Ovary (tissue), 9 donors: ENCODE measurements around the gene EPHA10. TPM values are rescaled to one million over a fixed set of nuclear protein-coding genes. Genes with fewer than 3 reads are reported as not detected.

Experiments
- DNase-seq, 5 donors: peaks; one replicate each; pipeline ENCODE4 v3.0.0-alpha.2; 2019 to 2020
- H3K27ac ChIP-seq, 2 donors: fragments of 200-600 bp; one replicate each; pipeline versions ENCODE4 v1.5.1 to v1.8.0; 2019 to 2022
- H3K27me3 ChIP-seq: fragments of 200-600 bp; one replicate; pipeline ENCODE4 v1.8.0; 2022
- H3K36me3 ChIP-seq: fragments of 200-600 bp; sonication (generic); one replicate; pipeline ENCODE4 v1.5.1; 2019
- H3K4me1 ChIP-seq: one replicate; pipeline ENCODE4 v1.8.1; 2013; ENCODE audit warnings: mild to moderate bottlenecking, moderate library complexity; ENCODE audit not compliant: insufficient read depth
- H3K4me3 ChIP-seq: fragments of 200-600 bp; sonication (generic); one replicate; pipeline ENCODE4 v1.5.1; 2017
- H3K9me3 ChIP-seq, 2 donors: fragments of 200-600 bp in 1 of 2; sonication (generic) in 1 of 2; one replicate each; pipeline versions ENCODE4 v1.5.1 to v1.8.1; 2013 to 2019; ENCODE audit warnings: mild to moderate bottlenecking in 1 of 2, moderate library complexity in 1 of 2
- EP300 ChIP-seq: sonication (generic); formaldehyde crosslinking; IDR thresholded peaks from one replicate; pipeline ENCODE4 v1.6.1; 2017; ENCODE audit warnings: antibody characterized with exemption
- POLR2A ChIP-seq: fragments of 450-650 bp; IDR thresholded peaks from one replicate; pipeline ENCODE4 v1.6.1; 2017; ENCODE audit warnings: antibody characterized with exemption, mild to moderate bottlenecking, moderate library complexity
- WGBS, 3 donors: extraction: QIAGEN DNeasy Blood & Tissue Kit in 1 of 3; methylation state at CpG; one replicate each; pipeline versions ENCODE4 v1.1.5 to v1.1.7; 2013 to 2017; 5-methylcytosine and 5-hydroxymethylcytosine counted together
- intact Hi-C, 4 donors: fragments of 100-400 bp; cut with DNase I; formaldehyde crosslinking; loops; one replicate each; pipeline versions ENCODE4 v1.11.0 to v1.15.1; 2022 to 2023
- polyA plus RNA-seq, 2 donors: library from polyadenylated mRNA; stranded (reverse); fragments of 200-250 nt in 1 of 2; fragments of 350-450 nt in 1 of 2; fragmentation: Illumina TruSeq in 1 of 2; extraction: RNeasy Lipid Tissue Mini Kit (QIAGEN cat#74804) in 1 of 2; gene quantifications; one replicate each; pipeline ENCODE4 v1.2.3, GENCODE V29; 2013 to 2014
- total RNA-seq, 7 donors: library from RNA; depleted of rRNA in 2 of 7; stranded (reverse); fragments of >200 nt in 2 of 7; fragmentation: NEBNext Ultra II Directional in 3 of 7; extraction: Animal tissue kit (Norgen Biotek cat#: 25700) in 3 of 7; gene quantifications; one replicate each; pipeline versions ENCODE4 v1.1.0 to v1.2.4, GENCODE V29; 2016 to 2023
- TF ChIP-seq, protein P1 (sequence below), 3 donors: fragments of 450-650 bp in 2 of 3; fragments of 200-600 bp in 1 of 3; IDR thresholded peaks; one replicate each; pipeline versions ENCODE4 v1.5.1 to v1.8.0; 2016 to 2022; ENCODE audit warnings: antibody characterized with exemption in 3 of 3, mild to moderate bottlenecking in 1 of 3
- donor health status: DM: no; HTN: no; CAD: no; lungs with moderate emphysema.
- donor health status: DM: no; HTN: no; CAD: no.
- donor health status: Bipolar disorder and iron deficiency.
- donor health status: DM: yes; HTN: yes; CAD: no.
- donor health status: DM: no; HTN: no; CAD: no.
- donor health status: DM: yes; HTN: yes; CAD: no.

Gene EPHA10
- total and polyA plus RNA-seq, 9 donors = 0.02 to 0.69 (median 0.30) TPM; not detected in 3

- H3K9me3 ChIP-seq = no peaks in the 10 kb centered on the region
- intact Hi-C loops = no loop called here
- H3K27me3 ChIP-seq = no peaks in the 10 kb centered on the region
- no peak overlapping the region for H3K4me3 ChIP-seq
- H3K27ac ChIP-seq = no peak overlapping the region
- H3K4me1 ChIP-seq = no peaks in the 10 kb centered on the region
- H3K36me3 ChIP-seq = no peaks in the 10 kb centered on the region
- 54 to 69% (median 61%) methylated on average over 4 of the region's 4 CpGs for WGBS, 3 donors
- no peak for DNase-seq
- TF ChIP-seq, protein P1, sequence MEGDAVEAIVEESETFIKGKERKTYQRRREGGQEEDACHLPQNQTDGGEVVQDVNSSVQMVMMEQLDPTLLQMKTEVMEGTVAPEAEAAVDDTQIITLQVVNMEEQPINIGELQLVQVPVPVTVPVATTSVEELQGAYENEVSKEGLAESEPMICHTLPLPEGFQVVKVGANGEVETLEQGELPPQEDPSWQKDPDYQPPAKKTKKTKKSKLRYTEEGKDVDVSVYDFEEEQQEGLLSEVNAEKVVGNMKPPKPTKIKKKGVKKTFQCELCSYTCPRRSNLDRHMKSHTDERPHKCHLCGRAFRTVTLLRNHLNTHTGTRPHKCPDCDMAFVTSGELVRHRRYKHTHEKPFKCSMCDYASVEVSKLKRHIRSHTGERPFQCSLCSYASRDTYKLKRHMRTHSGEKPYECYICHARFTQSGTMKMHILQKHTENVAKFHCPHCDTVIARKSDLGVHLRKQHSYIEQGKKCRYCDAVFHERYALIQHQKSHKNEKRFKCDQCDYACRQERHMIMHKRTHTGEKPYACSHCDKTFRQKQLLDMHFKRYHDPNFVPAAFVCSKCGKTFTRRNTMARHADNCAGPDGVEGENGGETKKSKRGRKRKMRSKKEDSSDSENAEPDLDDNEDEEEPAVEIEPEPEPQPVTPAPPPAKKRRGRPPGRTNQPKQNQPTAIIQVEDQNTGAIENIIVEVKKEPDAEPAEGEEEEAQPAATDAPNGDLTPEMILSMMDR (IDR thresholded peaks at IDR 0.05) = no peak
- TF ChIP-seq POLR2A = no peak
- TF ChIP-seq EP300 = no peak
These were observed 8.9 kb downstream of the EPHA10 start for GRCh38 chr1:37755951-37756560.

DNA sequence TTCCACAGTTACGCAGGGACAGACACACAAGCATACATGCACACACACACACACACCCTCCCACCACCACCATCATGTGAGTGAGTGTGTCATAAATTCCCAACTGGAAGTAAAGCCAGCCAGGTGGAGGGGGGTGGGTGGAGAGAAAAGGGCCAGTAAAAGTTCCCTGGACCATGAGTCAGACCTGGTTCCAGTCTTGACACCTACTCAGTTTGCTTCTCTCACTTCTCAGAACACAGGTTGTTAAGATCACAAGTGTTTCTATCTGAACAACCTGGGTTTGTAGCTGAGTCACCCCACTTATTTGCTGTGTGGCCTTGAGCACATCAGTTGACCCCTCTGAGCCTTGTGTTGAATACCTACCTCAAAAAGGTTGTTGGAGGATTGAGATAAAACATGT is 9.6 kb downstream of the EPHA10 start:
- DNase-seq = no peak
- intact Hi-C loops = no loop called here
- no peak for TF ChIP-seq EP300
- TF ChIP-seq, protein P1 (IDR thresholded peaks at IDR 0.05) = no peak
- TF ChIP-seq POLR2A = no peak
- no peaks in the 10 kb centered on the region for H3K4me1 ChIP-seq
- WGBS, 3 donors = 5 to 48% (median 41%) methylated on average over 1 of the region's 1 CpG
- H3K4me3 ChIP-seq = no peak overlapping the region
- no peak overlapping the region for H3K27ac ChIP-seq
- H3K27me3 ChIP-seq = no peaks in the 10 kb centered on the region
- H3K9me3 ChIP-seq = no peaks in the 10 kb centered on the region
- H3K36me3 ChIP-seq = no peaks in the 10 kb centered on the region

- Histone ChIP-seq H3K27me3 (no peaks in the 10 kb centered on the region), H3K4me1 (no peaks in the 10 kb centered on the region), H3K9me3 (no peaks in the 10 kb centered on the region), H3K27ac (no peak overlapping the region), H3K36me3 (no peaks in the 10 kb centered on the region), H3K4me3 (no peak overlapping the region)
- TF ChIP-seq EP300 = no peak
- TF ChIP-seq, protein P1 (IDR thresholded peaks at IDR 0.05) = no peak
- TF ChIP-seq POLR2A = no peak
- 2 to 6% (median 5%) methylated on average over 33 to 52 of the region's 52 CpGs for WGBS, 3 donors
- no peak for DNase-seq
- intact Hi-C loops = no loop called here
These were observed 11.2 kb downstream of the EPHA10 start for GRCh38 chr1:37753473-37754321.

DNA sequence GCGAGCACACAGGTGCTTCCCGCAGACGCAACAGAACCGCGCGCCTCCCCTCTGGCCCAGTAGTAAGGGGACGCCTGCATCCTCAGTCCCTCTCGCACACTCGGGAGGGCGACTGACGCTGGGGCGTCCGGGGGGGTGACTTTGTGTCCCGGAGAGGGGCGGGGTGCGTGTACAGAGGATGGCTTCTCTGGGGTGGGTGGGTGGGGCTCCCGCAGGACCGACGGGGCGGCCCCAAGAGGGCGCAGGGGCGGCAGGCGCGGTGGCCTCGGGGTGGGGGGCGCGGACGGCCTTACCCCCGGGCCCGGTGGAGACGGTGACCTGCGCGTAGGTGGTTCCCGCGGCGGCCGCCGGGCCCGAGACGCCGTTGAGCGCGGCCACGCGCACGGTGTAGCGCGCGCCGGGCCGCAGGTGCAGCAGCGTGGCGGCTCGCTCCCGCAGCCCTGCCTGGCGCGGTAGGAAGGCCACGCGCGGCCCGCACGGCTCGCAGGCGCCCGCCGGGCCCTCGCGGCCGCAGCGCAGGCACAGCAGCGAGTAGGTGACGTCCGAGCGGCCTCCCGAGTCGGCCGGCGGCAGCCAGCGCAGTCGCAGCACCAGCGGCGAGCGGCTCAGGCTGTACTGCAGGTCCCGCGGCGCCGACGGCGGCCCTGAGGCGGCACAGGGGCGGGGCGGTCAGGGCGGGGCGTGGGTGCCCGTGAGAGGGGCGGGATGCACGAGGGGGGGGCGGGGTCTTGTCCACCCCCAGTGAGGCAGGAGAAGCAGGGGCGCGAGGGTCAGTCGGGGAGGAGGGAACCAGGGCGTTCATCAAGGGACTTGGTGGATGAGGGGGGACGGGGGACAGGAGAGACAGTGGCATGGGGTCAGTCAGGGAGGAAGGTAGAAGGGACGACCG is 12.1 kb downstream of the EPHA10 start:
- TF ChIP-seq EP300 (no peak), POLR2A (no peak)
- TF ChIP-seq, protein P1 (IDR thresholded peaks at IDR 0.05) = no peak
- H3K4me3 ChIP-seq = no peak overlapping the region
- H3K9me3 ChIP-seq = no peaks in the 10 kb centered on the region
- intact Hi-C loops = no loop called here
- 1 to 5% (median 2%) methylated on average over 33 to 105 of the region's 105 CpGs for WGBS, 3 donors
- no peaks in the 10 kb centered on the region for H3K27me3 ChIP-seq
- H3K4me1 ChIP-seq = no peaks in the 10 kb centered on the region
- no peak overlapping the region for H3K27ac ChIP-seq
- no peak for DNase-seq
- no peaks in the 10 kb centered on the region for H3K36me3 ChIP-seq
